SH-SY5Y (cell line): Measurements from ENCODE around the gene KRT26.

Experiments used
- GATA2 ChIP-seq: IDR thresholded peaks from 2 replicates; pipeline ENCODE4 v1.6.1; 2011; ENCODE audit warnings: mild to moderate bottlenecking, low read depth, low read length
- GATA3 ChIP-seq: IDR thresholded peaks from 2 replicates; pipeline ENCODE4 v1.6.1; 2011; ENCODE audit warnings: low read depth, mild to moderate bottlenecking, low read length, moderate library complexity

KRT26 gene

GRCh38 chr17:40772101-40772500, at the start of gene KRT26:
KRT26 (minus strand) TSS chr17:40772201; CDS start chr17:40772113, 88 bp downstream.
- TF ChIP-seq GATA3 (no peak), GATA2 (no peak)

GRCh38 chr17:40821536-40821935, 49.5 kb upstream of the KRT26 start:
- no peak for TF ChIP-seq GATA2
- no peak for TF ChIP-seq GATA3

GRCh38 chr17:40820228-40820838, 48.3 kb upstream of the KRT26 start:
- TF ChIP-seq GATA2, result no peak
- no peak for TF ChIP-seq GATA3

- TF ChIP-seq GATA2, result no peak
- TF ChIP-seq GATA3, result no peak
Observed at GRCh38 chr17:40819528-40820125, 47.6 kb upstream of the KRT26 start.

- no peak for TF ChIP-seq GATA2
- TF ChIP-seq GATA3, result no peak
Observed at GRCh38 chr17:40818733-40819527, 46.9 kb upstream of the KRT26 start.

DNA sequence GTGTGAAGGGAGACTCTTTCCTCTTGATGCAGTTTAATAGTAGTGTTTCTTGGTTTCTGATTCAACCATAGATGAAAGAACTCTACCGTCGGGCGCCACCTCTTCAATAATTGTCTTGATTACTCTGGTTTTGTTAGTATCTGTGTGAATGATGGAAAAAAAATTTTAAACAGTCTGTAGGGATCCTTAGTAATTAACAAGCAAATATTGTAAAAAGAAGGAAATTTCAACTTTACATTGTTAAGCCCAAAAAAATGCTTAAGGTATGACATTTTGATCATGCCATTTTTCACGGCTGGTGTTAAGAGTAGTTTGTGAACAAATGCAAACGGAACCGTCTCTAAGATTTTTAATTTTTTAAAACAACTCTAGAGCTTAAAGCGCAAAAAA, 46.3 kb upstream of the KRT26 start:
- TF ChIP-seq GATA2 (no peak), GATA3 (no peak)

- TF ChIP-seq GATA2 (no peak), GATA3 (no peak)
Observed at GRCh38 chr17:40817103-40817682, 45.2 kb upstream of the KRT26 start.

- TF ChIP-seq GATA3 (no peak), GATA2 (no peak)
Observed at GRCh38 chr17:40816569-40816968, 44.6 kb upstream of the KRT26 start.

- no peak for TF ChIP-seq GATA2
- TF ChIP-seq GATA3, result no peak
Observed at GRCh38 chr17:40815381-40815780, 43.4 kb upstream of the KRT26 start.

GRCh38 chr17:40813804-40814203, 41.8 kb upstream of the KRT26 start:
- TF ChIP-seq GATA3, result no peak
- no peak for TF ChIP-seq GATA2

DNA sequence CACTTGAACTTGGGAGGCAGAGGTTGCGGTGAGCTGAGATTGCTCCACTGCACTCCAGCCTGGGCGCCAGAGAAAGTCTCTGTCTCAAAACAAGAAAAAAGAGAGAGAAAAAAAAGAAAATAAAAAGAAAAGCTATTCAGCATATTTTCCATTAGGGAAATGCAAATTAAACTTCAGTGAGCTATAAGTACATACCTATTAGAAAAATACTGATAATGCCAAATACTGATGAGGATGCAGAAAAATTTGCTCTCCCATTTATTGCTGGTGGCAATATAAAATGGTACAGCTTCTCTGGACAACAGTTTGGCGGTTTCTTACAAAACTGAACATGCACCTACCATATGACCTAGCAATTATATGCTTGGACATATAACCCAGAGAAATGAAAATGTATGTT, 40.6 kb upstream of the KRT26 start:
- no peak for TF ChIP-seq GATA3
- TF ChIP-seq GATA2, result no peak

DNA sequence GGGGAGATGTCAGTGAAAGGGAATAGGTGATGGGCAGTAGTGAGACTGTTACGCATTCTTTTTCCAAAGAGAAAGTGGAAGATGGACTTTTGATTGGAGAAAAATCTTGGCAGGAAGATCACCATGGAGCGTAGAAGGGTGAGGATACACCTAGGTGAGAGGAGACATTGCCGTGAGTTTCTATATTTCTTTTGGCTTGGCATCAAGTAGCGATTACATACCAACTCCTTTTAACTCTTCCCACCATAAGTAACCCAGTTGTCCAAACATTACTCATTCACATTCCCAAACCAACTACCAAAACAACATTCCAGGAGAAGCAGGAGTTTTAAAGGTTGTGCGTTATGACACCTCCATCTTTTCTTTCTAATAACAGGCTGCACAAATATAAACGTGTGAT, 38.5 kb upstream of the KRT26 start:
- TF ChIP-seq GATA2, result no peak
- TF ChIP-seq GATA3, result no peak

DNA sequence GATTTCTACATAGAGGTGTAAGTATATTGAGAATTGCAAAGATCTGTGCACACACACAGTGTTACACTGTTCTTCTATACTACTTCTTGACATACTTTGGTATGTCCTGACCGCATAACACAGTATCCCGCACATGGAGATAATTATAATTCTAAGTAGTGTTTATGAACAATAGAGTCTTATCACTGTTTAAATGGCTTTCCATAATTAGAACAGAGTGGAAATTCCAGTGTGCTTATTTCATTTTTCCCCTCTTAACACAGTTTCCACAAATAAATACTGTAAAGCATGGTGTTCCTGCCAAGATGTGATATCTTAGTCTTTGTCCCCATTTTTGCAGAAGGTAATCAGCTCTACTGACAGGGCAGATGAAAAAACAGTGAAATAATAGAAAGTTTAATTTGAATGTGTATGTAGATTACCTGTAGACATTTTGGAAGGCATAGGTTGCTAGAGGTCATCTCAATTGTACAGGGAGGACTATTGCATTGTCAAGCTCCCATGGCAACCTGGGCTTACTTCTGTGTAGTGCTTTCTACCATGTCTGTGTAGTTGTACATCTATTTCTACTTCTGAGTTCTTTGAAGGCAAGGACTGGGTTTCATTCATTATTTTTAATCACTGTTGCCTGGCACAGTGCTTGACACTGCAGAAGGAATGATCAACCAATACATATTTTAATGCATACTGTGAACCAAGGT, 37.9 kb upstream of the KRT26 start:
- TF ChIP-seq GATA3 (no peak), GATA2 (no peak)

- TF ChIP-seq GATA2, result no peak
- TF ChIP-seq GATA3, result no peak
Observed at GRCh38 chr17:40806131-40806530, 34.1 kb upstream of the KRT26 start.
